Activated CD4-positive, alpha-beta T cell treated with anti-CD3 and anti-CD28 coated beads, Interleukin-2, amount 50 U/mL, for 4 hours (primary cell): ENCODE results near the gene SUMO2.
"Not testable (repeated sequence)": the region's sequence is repeated elsewhere in the genome, so short reads cannot be mapped to it uniquely, and the experiment has no call there.

ENCODE experiments used
- DNase-seq, 2 experiments: peaks; one replicate each; pipeline ENCODE4 v3.0.0-alpha.2; 2020

Gene SUMO2

DNA sequence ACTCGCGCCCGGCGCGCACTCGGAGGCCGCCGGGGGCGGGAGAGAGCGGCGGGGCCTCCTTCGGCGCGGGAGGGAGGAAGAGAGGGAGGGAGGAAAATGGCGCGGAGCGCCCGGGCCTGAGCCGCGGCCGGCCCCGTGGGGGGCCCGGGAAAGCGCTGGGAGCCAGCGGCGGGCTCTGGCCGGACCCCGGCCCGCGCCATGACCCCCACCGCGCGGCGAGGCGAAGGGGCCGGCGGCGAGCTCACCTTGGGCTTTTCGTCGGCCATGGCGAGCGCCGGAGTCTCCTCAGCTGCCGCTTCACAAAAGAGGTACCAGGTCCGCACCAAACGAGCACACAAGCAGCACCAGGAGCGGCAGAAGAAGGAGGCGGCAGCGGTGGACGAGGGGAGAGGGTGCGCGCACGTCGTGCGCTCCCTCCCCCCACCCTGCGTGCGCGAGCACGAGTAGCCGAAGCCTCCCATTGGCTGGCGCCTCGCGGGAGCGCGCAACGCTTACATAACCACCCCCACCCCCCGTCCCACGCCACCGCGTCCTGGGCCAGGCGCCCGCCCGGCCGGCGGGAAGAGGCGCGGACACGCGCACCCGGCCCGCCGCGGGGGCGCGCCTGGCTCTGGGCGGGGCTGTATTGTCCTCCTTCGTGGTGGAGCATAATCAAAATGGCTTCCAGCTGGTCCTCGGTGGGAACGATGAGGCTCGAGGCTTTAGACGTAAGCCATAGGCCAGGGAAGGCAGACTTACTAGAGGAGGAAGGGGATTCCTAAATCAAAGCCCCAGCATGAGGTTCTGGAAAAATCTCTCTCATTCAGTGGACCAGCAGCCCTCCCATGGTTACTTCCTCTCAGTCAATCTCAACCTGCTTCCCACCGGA, at the start of gene SUMO2:
SUMO2 (minus strand) TSS at position 391 of the 868 bp plus-strand sequence; CDS start at position 266, 125 bp downstream.
- DNase-seq = peak; percentile 94 to 95

DNA sequence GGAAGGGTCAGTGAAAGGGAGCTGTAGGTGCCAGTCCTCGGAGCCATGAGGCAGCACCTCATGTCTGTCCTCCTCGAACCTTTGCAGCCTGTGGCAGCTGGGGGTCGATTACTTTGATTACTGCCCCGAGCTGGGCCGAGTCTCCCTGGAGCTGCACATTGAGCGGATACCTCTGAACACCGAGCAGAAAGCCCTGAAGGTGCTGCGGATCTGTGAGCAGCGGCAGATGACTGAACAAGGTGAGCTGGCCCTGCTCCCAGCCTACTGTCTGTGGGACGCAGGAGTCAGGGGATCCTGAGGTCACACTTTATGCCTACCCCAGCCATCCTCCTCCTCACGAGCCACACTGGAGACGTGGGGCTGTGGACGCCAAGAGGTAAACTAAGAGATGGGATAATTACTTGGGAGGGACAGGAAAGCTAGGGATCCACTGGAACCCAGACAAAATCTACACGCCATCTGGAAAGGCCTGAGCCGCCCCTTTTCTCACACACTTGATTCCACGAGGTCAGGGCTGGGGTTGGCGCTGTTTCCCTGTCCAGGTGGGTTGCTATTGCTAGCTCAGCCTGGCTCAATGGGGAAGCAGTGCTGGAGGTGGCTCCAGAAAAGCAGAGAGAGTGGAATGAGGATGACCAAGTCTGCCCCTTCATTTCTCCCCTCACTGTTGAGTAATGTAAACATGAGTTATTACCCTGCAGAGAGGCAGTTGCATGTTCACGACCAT, 49.1 kb upstream of the SUMO2 start:
- DNase-seq = no peak

DNA sequence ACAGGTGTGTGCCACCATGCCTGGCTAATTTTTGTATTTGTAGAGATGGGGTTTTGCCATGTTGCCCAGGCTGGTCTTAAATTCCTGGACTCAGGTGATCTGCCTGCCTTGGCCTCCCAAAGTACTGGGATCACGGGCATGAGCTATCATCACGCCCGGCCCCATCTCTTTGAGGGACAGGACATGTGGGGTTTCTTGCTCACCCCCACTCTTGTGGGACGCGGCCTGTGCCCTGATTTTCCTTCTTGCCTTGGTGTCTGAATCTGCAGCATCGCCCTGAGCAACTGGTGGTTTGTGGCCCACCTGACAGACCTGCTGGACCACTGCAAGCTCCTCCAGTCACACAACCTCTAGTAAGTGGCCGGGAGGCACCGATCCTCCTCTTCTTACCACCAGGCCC, 48.3 kb upstream of the SUMO2 start:
- no peak for DNase-seq

DNA sequence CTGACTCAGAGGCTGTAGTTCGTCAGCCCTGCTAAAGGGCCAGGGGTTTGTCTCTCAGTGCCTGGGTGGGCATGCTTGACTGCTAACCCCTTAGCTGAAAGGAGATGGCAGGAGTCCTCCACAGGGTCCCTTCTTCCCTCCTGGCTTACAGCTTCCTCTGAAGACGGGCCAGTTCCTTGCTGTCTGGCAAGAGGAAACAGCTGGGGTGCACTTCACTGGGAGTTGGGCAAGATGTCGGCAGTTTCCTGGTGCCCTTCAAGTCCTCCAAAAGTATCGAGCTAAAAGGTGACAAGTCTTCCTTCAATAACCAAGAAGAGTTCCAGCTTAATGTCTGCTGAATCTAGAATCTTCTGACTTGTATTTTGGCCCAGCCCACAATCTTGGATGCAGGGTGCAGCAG, 46.1 kb upstream of the SUMO2 start:
- DNase-seq = no peak

DNA sequence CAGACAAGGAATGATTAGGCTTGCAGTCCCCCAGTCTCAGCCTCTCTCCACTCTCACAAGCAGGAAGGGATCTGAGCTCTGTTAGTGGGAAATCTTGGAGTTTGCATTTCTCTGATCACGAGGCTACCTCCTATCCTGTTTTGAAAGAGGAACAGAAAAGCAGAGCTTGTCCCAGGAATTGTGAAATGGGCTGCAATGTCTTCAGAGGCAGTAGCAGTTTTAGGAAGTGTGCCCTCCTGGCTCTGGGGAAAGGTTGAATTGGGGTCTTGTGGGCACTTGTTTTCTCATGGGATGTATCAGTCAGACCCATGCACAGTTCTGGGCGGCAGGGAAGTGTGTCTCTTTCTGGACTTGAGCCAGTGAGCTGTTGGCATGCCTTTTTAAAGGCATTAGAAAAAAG, 45.5 kb upstream of the SUMO2 start:
- DNase-seq = no peak

DNA sequence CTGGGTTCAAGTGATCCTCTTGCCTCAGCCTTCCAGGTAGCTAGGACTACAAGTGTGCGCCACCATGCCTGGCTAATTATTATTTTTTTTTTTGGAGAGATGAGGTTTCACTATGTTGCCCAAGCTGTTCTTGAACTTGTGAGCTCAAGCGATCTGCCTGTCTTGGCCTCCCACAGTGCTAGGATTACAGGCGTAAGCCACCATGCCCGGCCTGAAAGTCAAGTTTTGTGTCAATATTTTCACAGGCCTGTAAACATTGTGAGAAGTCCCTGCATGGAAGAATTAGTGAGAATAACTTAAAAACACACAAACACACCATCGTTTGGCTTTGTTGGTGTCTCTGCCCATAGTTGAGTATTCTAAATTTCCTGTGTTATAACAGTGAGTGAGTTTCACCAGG, 45.0 kb upstream of the SUMO2 start:
- DNase-seq = no peak

DNA sequence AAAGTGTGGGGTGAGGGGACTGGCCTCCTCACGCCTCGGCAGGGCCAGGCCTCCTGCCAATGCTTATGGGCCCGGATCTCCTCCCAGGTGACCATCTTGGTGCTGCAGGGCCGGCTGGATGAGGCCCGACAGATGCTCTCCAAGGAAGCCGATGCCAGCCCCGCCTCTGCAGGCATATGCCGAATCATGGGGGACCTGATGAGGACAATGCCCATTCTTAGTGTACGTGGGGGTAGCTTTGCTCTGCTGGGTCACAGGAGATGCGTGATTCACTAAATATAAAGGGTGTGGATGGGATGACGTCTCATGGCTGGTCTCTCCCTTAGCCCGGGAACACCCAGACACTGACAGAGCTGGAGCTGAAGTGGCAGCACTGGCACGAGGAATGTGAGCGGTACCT, 42.3 kb upstream of the SUMO2 start:
- no peak for DNase-seq

DNA sequence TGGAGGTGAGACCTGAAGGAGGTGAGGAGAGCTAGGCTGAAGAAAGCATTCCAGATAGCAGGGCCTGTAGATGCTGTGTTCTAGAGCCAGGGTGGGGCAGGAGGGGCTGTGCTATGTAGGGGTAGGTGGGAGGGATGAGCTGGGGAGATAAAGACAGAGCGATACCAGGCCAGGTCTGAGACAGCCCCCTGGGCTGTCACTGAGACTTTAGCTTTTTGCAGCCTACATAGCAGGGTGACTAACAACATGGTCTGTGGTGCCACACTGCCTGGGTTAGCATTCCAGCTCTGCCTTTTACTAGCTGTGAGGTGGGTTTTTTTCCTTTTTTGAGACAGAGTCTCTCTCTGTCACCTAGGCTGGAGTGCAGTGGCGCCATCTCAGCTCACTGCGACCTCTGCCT, 37.1 kb upstream of the SUMO2 start:
- no peak for DNase-seq

DNA sequence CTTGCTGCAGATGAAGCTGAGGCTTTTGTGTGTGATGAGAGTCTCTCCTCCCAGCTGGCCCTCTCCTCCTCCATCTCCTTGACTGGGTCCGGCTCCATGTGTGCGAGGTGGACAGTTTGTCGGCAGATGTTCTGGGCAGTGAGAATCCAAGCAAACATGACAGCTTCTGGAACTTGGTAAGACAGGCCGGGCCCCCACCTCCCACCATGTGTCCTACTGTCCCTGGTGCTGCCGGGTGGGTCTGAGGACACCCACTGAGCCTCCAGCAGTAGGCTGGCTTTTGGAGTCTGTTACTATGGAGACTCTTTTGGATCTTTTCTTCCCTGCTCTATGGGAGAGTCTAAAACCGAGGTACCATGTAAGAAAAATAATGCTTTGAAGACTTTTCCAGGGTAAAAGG, 35.4 kb upstream of the SUMO2 start:
- no peak for DNase-seq

DNA sequence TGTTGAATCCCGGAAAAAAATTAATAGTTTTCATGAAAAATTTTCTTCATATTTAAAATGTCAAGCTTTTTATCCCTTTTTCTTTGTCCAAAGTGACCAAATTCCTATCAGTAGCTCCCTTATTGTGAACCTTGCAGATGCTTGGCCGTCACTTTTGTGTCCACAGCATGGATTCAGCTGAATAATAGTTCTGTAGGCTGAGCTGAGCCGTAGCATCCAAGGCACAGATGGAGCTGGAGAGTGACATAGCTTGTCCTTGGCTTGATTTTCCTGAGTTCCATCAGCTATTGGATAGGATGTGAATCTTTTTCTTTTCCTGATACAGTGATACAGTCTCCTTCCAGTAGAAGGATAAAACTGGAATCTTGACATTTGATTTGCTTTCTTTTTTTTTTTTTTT, 26.3 kb upstream of the SUMO2 start:
- no peak for DNase-seq

DNA sequence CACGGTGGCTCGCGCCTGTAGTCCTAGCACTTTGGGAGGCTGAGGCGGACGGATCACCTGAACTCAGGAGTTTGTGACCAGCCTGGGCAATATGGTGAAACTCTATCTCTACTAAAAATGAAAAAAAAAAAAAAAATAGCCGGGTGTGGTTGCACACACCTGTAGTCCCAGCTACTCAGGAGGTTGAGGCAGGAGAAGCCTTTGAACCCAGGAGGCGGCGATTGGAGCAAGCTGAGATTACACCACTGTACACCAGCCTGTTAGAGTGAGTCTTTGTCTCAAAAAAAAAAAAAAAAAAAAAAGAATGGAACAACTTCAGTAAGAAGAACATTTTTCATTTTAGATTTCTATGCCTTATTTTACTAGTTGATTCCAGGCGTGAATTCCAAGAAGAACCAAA, 25.4 kb upstream of the SUMO2 start:
- no peak for DNase-seq

DNA sequence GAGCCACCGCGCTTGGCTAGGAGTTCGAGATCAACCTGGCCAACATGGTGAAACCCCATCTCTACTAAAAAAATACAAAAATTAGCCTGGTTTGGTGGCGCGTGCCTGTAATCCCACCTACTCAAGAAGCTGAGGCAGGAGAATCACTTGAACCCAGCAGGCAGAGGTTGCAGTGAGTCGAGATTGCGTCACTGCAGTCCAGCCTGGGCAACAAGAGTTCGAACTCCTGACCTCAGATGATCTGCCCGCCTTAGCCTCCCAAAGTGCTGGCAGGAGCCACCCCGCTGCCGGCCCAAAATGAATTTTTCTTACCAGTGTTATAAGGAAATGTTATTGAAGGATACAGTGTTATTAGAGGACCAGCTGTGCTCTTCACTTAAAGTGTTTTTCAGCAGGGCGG, 25.0 kb upstream of the SUMO2 start:
- DNase-seq = no peak

DNA sequence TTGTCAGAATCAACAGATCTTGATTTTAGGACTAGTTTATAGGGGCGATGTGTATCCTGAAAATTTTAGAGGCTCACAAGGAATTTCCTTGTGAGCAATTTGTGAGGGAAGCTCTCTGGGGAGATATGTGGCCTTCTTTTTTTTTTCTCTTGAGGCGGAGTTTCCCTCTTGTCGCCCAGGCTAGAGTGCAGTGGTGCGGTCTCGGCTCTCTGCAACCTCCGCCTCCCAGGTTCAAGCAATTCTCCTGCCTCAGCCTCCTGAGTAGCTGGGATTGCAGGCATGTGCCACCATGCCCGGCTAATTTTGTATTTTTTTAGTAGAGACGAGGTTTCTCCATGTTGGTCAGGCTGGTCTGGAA, 24.3 kb upstream of the SUMO2 start:
- DNase-seq = not testable (repeated sequence)

DNA sequence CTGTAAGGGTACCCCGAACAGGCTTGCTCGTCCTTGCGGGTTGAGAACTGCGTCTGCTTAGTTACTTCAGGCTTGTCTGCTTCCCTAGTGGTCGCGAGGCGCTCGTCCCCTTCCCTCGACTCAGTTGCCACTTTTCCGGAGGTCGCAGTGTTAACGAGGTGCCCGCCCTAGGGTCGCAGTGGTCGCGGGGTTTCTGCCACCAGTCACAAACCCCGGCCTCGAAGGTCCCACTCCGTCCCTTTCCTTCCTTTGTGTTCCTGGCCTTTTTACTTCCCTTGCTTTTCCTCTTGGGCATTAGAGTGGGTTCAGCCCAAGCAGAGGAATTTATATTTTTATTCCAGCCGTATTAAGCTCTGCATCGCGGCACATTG, 23.0 kb upstream of the SUMO2 start:
- DNase-seq = no peak

DNA sequence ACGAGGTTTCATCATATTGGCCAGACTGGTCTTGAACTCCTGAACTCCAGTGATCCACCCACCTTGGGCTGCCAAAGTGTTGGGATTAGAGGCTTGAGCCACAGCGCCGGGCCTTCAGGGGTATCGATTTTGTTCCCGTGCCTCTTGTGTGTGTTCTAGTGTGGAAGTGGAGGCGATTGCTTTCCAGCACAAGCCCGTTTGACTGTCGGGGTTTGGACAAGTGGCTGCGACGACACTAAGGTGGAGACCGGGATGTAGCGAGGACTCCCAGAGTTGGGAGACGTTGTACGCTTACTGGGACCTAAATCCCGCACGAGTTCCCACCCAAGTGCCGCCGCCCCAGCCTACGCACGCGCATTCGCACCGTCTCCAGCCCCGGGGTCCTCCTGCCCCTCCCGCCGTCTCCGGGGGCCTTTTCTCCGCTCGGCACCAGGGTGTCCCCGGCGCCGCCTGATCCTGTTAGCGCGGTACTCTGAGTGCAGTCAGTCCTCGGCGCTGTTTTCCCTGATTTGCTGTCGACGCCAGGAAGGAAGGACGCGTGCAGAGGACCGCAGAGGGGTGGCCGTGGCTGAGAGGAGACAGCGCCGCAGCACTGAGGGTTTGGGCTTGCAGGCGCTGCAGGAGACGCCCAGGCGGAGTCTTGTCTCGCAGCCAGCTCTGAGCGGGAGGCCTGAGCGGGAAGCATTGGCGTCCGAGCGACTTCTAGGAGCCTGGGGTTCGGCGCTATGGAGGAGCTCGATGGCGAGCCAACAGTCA, 22.5 kb upstream of the SUMO2 start, which contains the start of gene NUP85:
NUP85 (plus strand) TSS at position 643 of the 756 bp plus-strand sequence; CDS start at position 726, 83 bp downstream.
- DNase-seq = peak; percentile 89 to 90

DNA sequence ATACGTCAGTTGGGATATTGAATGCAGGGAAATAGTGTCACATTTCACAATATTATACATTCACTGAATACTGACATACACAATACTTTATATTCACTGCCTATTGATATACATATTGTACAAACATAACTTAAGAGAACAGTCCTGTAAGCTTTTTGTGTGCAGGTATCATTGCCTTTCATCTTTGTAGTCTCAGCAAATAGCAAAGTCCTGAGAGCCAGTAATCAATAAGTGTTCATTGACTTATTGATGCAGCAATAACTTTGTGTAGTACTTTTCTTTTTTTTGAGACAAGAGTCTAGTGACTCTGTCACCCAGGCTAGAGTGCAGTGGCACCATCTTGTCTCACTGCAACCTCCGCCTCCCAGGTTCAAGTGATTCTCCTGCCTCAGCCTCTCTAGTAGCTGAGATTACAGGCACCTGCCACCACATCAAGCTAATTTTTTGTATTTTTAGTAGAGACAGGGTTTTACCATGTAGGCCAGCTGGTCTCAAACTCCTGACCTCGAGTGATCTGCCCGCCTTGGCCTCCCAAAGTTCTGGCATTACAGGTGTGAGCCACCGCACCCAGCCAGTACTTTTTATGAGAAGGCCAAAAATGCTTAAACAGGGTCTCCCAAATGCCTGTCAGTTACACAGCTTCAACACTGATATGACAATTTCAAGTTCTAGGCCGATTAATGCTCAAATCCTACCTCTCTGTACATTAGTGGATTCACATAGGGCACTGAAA, 17.3 kb upstream of the SUMO2 start:
- DNase-seq = no peak

DNA sequence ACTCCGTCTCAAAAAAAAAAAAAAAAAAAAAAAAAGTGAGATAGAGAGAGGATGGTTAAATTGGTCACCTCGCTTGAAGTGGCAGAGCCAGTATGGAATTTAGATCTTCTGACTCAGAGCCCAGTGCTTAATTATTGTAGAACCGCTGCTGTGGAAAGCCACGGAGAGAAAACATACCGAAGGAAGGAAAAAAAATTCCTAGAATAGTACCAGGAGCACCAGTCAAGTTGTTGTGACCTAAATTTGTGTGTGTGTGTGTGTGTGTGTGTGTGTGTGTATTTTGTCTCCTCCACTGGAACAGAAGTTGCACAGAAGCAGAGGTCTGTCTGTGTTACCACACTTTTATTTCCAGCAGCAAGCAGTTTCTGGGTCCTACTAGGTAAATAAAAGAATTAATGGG, 12.1 kb upstream of the SUMO2 start:
- DNase-seq = no peak

DNA sequence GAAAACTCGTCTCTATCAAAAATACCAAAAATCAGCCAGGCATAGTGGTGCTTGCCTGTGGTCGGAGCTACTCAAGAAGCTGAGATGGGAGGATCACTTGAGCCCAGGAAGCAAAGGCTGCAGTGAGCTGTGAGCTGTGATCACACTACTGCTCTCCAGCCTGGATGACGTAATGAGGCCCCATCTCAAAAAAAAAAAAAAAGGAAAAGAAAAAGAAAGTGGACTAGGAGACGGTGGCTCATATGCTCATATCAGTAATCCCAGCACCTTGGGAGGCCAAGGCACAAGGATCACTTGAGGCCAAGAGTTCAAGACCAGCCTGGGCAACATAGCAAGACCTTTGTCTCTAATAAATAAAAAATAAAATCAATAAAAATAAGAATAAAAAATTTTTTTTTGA, 8.8 kb upstream of the SUMO2 start:
- DNase-seq = no peak

DNA sequence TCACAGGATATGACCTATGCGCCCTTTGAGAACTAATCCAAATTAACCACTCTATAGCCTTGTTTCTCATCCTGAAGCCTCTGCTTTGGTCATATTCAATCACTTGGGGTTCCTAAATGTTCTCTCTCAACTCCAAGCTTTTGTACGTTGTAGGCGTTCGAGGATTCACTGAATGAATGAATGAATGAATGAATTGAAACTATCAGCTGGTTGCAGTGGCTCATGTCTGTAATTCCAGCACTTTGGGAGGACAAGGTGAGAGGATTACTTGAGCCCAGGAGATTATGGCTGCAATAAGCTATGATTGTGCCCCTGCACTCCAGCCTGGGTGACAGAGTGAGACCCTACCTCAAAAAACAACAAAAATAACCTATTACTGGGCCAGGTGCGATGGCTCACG, 5.9 kb upstream of the SUMO2 start:
- DNase-seq = no peak

DNA sequence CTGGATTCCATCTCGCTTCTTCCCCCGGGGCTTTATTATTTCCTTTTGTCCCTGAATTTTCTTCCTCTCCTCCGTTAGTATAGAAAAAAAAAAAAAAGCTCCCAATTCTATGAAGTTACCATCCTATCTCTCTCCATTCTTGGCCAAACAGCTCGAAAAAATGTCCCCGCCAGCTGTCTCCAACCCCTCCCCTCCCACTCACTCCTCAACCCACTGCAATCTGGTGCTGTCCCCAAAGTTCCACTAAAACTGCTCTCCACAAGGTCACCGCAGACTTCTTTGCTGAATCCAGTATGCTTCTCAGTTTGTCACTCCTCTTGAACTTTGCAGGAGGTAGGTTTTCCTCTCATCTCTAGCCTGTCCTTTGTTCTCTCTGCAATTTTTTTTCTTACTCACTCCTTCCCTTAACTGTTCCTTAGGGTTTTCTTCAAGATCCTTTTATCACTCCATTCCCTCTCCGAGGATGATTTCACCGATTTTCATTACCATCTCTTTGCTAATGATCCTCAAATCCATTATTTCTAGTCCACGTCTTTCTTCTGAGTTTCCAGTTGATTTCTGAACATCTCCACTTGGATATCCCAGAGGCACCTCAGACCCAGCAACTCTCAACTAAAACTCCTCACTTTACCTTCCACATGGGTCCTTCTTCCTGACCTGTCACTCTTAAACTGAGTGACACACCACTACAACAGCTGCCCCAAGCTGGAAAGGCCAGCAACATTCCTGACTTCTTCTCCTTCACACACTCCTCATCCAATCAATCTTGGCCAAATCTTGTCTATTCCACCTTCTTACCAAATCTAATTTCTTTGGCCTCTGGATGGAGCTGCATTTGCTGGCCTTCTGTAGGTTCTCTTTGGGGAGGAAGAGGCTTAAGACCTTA, 1.5 kb upstream of the SUMO2 start:
- DNase-seq = no peak

DNA sequence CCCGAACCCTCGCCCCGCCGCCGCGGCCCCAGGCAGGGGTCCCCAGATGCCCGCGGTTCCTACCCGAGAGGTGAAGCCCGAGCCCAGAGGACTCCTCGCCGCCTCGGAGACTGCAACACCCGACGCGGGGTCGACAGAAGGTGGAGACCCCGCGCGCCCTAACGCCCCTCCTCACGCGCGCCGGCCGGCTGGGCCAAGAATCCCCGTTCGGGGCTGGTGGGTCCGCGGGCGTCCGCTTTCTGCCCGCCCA, 515 bp downstream of the SUMO2 start:
- DNase-seq = no peak
